H54 (cell line): ENCODE measurements around the gene BMPR2.
A peak's percentile ranks its signal among the peaks of the same experiment; 100 is the strongest.
"Not testable (repeated sequence)": the region's sequence is repeated elsewhere in the genome, so short reads cannot be mapped to it uniquely, and the experiment has no call there.

ENCODE experiments used
- DNase-seq: peaks from one replicate; pipeline ENCODE4 v3.0.0; 2011; ENCODE audit warnings: low spot score, mixed read lengths; ENCODE audit not compliant: insufficient read length
- FAIRE-seq: peaks from 3 replicates; lab custom pipeline; 2011; peaks lifted over from hg19 to GRCh38; lab: Jason Lieb, UNC
- POLR2A ChIP-seq: IDR thresholded peaks from 2 replicates; pipeline ENCODE4 v1.6.1; 2011; ENCODE audit warnings: low read depth, mild to moderate bottlenecking, low read length

Gene BMPR2

DNA sequence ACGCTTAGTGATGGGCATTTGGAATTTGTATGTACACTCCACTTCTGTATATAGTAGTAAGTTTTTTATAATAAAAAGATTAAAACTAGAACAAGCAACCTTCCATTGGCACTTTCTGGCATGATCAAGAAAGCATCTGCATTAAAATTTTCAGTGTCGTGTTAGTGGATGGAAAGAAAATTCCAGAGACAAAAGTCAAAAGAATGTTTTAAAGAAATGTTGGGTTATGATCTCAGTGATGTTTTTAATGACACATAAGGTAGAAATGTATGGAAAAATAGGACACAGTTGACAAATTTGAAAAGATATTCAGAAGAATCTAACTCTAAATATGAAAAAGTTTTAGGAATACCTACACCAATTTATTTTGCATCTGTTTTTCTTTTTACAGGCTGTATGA, 132.6 kb downstream of the BMPR2 start:
- DNase-seq (no peak), FAIRE-seq (no peak)
- no peak for TF ChIP-seq POLR2A

DNA sequence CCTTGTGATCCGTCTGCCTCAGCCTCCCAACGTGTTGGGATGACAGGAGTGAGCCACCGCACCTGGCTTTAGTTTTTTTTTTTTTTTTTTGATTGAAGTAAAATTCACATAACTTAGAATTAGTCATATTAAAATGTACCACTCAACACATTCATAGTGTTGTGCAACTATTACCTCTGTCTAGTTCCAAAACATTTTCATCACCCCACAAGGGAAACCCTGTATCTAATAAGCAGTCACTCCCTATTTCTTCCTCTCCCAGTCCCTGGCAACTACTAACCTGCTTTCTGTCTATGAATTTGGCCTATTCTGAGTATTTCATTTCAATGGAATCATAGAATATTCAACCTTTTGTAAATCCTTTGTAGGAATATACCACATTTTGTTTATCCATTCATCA, 134.8 kb downstream of the BMPR2 start:
- no peak for TF ChIP-seq POLR2A
- no peak for DNase-seq
- no peak for FAIRE-seq

DNA sequence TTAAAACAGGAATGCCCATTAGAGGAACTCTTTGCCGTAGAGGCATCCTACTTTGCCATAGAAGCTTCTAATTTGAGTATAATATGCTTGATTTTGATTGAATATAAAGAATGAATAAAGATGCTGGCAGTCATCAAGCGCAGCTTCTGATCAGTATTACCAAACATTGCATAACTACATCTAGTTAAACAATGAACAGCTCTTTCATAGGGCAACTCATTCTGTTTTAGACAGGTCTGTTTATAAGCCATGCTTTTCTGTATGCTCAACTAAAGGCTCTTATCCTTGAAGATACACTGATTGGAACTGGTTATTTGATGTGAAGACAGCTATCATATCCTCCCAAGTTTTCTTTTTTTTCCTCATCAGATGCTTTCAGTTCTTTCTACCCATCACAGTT, 136.0 kb downstream of the BMPR2 start:
- no peak for DNase-seq
- peak; percentile 64 for FAIRE-seq
- no peak for TF ChIP-seq POLR2A

DNA sequence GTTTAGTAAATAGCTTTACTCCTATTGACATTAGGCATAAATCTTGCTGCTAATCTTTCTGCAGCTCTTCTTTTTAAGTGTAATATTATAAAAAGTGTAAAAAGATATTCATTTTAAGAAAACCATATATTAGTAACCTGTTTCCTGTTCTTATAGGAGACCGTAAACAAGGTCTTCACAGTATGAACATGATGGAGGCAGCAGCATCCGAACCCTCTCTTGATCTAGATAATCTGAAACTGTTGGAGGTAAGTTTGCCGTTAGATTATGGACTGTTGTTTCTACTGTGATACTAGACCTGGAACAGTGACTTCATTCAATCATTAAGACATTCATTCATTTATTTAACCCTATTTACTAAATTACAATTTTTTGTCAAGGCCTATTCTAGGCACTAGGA, 138.6 kb downstream of the BMPR2 start:
- TF ChIP-seq POLR2A: no peak
- FAIRE-seq: no peak

DNA sequence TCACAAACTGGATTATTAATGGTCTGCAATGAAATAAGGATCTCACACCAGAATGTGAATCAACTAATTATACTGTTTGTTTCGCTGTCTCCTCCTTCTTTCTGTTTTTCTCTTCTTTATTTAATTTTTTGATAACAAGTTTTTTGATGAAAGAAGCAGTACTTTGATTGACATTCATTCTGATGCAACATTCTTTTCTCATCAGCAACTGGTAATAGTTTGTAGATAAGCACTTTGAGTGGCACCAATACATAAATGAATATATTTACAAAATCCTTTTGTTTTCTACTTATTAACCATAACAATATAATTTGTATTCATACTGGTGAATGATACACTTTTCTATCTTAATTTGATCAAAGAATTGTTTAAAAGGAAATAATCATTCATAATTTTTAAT, 143.3 kb downstream of the BMPR2 start:
- TF ChIP-seq POLR2A: no peak
- DNase-seq (no peak), FAIRE-seq (no peak)

More for the DNA sequence above, 138.6 kb downstream of the BMPR2 start:
- DNase-seq: no peak

DNA sequence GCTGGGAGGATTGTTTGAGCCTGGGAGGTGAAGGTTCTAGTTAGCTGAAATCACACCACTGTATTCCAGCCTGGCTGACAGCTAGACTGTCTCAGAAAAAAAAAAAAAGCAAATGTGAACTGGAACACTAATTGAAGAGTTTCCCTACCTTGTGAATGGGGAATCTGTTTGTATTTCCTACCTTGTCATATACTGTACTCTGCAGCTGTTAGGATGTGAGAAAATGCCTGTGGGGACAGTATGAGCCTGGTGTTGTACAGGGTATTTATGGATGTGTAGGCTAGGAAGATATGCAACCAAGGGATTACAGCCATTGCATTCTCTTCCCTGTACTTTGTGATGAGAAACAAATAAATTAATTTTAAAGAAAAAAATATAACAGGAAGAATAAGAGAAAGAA, 145.3 kb downstream of the BMPR2 start:
- no peak for DNase-seq
- TF ChIP-seq POLR2A: no peak
- no peak for FAIRE-seq

DNA sequence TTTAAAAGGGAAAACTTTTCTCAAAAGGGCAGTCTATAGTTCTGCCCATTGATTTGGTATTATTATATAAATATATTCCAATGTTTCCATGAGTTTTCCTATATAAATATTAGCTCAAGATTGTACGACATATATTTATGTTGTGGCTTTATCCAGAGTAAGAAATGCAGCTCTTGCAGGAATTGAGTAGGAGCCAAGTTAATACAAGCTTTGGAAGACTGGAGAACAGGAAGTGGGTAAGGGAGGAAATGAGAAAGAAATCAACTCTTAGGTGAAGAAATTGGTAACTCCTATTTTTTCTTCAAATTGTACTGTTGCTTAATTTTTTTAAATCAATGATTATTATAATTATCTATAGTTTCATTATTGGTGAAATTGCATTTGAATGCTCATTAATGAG, 153.3 kb downstream of the BMPR2 start:
- FAIRE-seq: no peak
- TF ChIP-seq POLR2A: no peak
- no peak for DNase-seq

DNA sequence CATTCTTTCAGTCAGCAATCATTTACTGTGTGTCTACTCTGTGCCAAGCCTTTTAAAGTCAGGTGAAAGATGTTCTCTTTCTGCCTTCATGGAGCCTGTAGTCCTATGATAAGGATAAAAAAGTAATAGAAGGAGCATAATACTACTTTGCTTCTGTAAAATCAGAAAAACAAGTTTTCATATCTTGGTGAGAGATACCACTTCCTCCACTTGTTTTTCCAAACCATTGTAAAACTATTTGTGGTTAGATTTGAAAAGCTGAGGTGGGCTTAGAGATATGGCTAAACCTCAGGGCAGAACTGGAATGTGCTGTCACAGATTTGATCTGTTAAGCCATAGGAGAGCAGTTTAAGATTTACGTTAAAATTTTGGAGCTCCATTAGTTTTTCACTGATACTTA, 153.9 kb downstream of the BMPR2 start:
- DNase-seq (no peak), FAIRE-seq (peak; percentile 36)
- TF ChIP-seq POLR2A: no peak

DNA sequence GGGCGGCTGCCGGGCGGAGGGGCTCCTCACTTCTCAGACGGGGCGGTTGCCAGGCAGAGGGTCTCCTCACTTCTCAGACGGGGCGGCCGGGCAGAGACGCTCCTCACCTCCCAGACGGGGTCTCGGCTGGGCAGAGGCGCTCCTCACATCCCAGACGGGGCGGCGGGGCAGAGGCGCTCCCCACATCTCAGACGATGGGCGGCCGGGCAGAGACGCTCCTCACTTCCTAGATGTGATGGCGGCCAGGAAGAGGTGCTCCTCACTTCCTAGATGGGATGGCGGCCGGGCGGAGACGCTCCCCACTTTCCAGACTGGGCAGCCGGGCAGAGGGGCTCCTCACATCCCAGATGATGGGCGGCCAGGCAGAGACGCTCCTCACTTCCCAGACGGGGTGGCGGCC, 159.2 kb downstream of the BMPR2 start:
- not testable (repeated sequence) for FAIRE-seq, DNase-seq

DNA sequence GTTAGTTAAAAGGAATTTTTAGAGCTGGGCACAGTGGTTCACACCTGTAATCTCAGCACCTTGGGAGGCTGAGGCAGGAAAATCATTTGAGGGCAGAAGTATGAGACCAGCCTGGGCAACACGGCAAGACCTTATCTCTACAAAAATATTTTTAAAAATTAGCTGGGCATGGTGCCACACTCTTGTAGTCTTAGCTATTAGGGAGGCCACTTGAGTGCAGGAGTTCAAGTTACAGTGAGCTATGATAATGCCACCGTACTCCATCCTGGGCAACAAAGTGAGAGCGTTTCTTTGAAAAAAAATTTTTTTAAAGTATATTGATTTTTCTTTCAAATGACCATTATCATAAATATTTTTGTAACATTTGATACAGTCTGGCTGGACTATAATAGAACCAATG, 165.0 kb downstream of the BMPR2 start:
- TF ChIP-seq POLR2A: no peak
- no peak for DNase-seq

DNA sequence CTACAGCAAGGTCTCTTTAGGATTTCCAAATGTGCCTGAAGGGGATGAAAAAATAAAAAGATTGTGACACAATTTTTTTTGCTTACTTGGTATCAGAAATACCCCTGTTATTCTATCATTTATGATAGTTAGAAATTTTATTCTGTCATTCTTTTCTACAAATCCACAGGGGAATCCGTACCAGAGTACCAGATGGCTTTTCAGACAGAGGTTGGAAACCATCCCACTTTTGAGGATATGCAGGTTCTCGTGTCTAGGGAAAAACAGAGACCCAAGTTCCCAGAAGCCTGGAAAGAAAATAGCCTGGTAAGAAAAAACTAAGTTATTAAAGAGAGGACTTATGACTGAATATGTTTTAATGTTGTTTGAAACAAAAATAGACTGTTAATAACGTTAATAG, 166.0 kb downstream of the BMPR2 start:
- no peak for DNase-seq
- FAIRE-seq: no peak

More for the DNA sequence above, 165.0 kb downstream of the BMPR2 start:
- FAIRE-seq: no peak

DNA sequence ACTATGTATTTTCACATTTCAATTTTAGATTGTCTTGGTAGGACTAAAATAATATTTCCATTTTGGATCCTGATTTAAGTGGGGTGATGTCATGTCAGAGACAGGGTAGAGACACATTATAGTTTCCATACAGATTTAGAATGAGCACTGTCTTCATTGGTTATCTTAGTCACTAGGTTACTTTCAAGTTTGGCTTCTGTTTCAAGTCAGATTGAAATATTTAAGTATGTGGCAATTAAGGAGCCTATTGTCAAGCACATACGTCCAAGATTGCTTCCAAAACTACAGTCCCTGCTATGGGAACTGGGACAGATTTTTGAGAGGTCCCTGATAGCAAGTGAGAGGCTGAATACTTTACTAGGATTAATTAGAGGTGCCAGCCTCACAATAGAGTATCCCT, 169.4 kb downstream of the BMPR2 start:
- FAIRE-seq: no peak
- TF ChIP-seq POLR2A: no peak
- DNase-seq: no peak

More for the DNA sequence above, 166.0 kb downstream of the BMPR2 start:
- TF ChIP-seq POLR2A: no peak

DNA sequence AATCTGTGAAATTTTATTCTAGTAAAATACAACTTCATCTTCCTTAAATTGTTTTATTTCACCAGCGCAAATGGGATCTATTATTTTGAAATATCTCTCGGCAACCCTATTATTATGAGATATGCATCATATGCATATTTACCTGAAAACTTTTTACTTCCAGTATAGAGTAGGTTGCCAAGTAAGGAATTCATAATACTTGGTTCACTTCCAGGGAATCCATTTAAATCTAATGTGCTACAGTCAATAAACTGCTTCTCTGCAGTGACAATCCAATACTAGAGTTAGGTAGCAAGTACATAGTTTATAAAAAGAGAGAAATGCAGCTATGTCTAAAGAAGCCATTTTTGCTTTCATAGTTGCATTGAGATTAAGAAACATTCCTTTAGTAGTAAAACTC, 169.8 kb downstream of the BMPR2 start:
- no peak for DNase-seq
- peak; percentile 52 for FAIRE-seq
- no peak for TF ChIP-seq POLR2A

DNA sequence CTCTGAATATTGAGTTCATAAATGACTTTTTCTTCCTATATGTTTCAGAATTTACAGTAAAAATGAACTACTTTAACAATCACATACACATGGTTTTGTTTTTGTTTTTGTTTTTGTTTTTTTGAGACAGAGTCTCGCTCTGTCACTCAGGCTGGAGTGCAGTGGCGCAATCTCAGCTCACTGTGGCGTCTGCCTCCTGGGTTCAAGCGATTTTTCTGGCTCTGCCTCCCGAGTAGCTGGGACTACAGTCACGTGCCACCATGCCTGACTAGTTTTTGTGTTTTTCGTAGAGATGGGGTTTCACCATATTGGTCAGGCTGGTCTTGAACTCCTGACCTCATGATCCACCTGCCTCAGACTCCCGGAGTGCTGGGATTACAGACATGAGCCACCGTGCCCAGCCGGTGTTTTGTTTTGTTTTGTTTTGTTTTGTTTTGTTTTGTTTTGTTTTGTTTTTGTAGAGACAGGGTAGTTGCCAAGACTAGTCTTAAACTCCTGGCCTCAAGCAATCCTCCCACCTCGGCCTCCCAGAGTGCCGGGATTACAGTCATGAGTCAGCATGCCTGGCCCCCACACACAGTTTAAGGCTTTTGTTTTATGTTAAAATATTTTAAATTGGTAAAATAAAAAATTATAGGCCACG, 170.5 kb downstream of the BMPR2 start:
- FAIRE-seq, DNase-seq: not testable (repeated sequence)

DNA sequence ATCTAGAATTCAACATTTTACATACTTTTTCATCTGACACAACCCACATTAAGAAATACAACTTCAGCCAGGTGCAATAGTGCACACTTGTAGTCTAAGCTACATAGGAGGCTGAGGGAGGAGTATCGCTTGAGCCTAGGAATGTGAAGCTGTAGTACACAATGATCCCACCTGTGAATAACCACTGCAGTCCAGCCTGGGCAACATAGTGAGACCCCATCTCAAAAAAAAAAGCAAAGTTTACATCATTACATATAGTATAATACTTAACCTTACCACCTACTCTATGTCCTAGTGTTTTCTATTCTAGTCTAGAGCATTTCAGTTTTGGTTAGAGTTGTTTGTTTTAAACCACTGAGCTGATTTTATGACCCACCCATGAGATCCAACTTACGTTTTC, 172.1 kb downstream of the BMPR2 start:
- no peak for TF ChIP-seq POLR2A
- DNase-seq (no peak), FAIRE-seq (no peak)

DNA sequence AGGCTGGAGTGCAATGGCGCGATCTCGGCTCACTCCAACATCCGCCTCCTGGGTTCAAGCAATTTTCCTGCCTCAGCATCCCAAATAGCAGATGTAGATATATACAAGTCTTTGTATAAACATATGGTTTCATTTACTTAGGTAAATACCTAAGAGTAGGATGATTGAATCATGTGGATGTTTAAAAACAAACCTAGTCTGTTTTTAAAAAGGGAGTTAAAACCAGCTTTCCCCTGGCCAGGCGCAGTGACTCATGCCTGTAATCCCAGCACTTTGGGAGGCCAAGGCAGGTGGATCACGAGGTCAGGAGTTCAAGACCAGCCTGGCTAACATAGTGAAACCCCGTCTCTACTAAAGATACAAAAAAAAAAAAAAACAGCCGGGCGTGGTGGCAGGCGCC, 174.9 kb downstream of the BMPR2 start:
- FAIRE-seq, DNase-seq: not testable (repeated sequence)
